ENCODE data around the gene RAB26. TPM values are rescaled to one million over a fixed set of nuclear protein-coding genes. Genes with fewer than 3 reads are reported as not detected.

The RAB26 gene
- total and polyA plus RNA-seq, 2 of the 13 experiments (the other 11 are each of a cell fraction or from before 2014, with no cell fraction given): 0.86 to 3.6 TPM

DNA sequence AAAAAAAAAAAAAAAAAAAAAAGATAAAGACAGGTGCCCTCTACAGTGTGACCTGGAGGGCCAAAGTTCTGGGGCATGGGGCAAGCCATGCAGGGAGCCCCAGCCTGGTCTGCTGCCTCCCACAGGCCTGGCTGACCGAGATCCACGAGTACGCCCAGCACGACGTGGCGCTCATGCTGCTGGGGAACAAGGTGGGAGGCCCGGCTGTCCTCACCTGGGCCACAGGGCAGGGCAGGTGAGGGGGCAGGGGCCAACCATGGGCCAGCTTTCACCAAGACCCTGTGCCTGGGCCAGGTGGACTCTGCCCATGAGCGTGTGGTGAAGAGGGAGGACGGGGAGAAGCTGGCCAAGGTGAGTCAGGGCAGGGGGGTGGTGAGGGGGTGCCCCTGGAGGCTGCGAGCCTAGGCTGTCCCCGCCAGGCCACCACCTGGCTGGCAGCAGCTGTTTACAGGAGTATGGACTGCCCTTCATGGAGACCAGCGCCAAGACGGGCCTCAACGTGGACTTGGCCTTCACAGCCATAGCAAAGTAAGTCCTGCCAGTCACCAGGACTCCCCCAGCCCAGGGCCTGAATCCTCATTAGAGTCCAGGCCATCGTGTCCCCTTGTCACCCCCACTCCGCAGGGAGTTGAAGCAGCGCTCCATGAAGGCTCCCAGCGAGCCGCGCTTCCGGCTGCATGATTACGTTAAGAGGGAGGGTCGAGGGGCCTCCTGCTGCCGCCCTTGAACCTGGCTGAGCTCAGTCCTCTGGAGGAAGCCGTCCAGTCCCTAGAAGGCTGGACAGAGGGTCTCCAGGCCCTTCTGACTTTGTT is 4.5 kb downstream of the RAB26 start (continued):
- TF ChIP-seq, protein P1, sequence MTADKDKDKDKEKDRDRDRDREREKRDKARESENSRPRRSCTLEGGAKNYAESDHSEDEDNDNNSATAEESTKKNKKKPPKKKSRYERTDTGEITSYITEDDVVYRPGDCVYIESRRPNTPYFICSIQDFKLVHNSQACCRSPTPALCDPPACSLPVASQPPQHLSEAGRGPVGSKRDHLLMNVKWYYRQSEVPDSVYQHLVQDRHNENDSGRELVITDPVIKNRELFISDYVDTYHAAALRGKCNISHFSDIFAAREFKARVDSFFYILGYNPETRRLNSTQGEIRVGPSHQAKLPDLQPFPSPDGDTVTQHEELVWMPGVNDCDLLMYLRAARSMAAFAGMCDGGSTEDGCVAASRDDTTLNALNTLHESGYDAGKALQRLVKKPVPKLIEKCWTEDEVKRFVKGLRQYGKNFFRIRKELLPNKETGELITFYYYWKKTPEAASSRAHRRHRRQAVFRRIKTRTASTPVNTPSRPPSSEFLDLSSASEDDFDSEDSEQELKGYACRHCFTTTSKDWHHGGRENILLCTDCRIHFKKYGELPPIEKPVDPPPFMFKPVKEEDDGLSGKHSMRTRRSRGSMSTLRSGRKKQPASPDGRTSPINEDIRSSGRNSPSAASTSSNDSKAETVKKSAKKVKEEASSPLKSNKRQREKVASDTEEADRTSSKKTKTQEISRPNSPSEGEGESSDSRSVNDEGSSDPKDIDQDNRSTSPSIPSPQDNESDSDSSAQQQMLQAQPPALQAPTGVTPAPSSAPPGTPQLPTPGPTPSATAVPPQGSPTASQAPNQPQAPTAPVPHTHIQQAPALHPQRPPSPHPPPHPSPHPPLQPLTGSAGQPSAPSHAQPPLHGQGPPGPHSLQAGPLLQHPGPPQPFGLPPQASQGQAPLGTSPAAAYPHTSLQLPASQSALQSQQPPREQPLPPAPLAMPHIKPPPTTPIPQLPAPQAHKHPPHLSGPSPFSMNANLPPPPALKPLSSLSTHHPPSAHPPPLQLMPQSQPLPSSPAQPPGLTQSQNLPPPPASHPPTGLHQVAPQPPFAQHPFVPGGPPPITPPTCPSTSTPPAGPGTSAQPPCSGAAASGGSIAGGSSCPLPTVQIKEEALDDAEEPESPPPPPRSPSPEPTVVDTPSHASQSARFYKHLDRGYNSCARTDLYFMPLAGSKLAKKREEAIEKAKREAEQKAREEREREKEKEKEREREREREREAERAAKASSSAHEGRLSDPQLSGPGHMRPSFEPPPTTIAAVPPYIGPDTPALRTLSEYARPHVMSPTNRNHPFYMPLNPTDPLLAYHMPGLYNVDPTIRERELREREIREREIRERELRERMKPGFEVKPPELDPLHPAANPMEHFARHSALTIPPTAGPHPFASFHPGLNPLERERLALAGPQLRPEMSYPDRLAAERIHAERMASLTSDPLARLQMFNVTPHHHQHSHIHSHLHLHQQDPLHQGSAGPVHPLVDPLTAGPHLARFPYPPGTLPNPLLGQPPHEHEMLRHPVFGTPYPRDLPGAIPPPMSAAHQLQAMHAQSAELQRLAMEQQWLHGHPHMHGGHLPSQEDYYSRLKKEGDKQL (CRISPR knock-in tag; IDR thresholded peaks at IDR 0.05; ENCODE audit: low read depth): no peak
- TF ChIP-seq NR2C2 (CRISPR knock-in tag; IDR thresholded peaks at IDR 0.05; ENCODE audit: borderline replicate concordance) (peak; percentile 52), IRX3 (CRISPR knock-in tag; IDR thresholded peaks at IDR 0.05; ENCODE audit: borderline replicate concordance, low read depth) (no peak), THAP11 (CRISPR knock-in tag; IDR thresholded peaks at IDR 0.05) (no peak), ZNF3 (CRISPR knock-in tag; IDR thresholded peaks at IDR 0.05) (no peak), MEF2D (CRISPR knock-in tag; IDR thresholded peaks at IDR 0.05) (no peak; the same call in 1 of the 2 replicates), JDP2 (CRISPR knock-in tag; IDR thresholded peaks at IDR 0.05; ENCODE audit: borderline replicate concordance) (no peak), ZNF34 (CRISPR knock-in tag; IDR thresholded peaks at IDR 0.05; ENCODE audit: borderline replicate concordance) (no peak), NAIF1 (CRISPR knock-in tag; IDR thresholded peaks at IDR 0.05; ENCODE audit: borderline replicate concordance) (no peak), NCOA1 (CRISPR knock-in tag; IDR thresholded peaks at IDR 0.05) (no peak), KLF15 (CRISPR knock-in tag; IDR thresholded peaks at IDR 0.05; ENCODE audit: borderline replicate concordance) (no peak), ZNF589 (CRISPR knock-in tag; conservative IDR thresholded peaks at IDR 0.05) (peak; percentile 57; the same call in 1 of the 2 replicates), POGZ (CRISPR knock-in tag; IDR thresholded peaks at IDR 0.05) (no peak; the same call in 1 of the 2 replicates), ZNF251 (CRISPR knock-in tag; IDR thresholded peaks at IDR 0.05) (no peak)
- TF ChIP-seq, protein P2, sequence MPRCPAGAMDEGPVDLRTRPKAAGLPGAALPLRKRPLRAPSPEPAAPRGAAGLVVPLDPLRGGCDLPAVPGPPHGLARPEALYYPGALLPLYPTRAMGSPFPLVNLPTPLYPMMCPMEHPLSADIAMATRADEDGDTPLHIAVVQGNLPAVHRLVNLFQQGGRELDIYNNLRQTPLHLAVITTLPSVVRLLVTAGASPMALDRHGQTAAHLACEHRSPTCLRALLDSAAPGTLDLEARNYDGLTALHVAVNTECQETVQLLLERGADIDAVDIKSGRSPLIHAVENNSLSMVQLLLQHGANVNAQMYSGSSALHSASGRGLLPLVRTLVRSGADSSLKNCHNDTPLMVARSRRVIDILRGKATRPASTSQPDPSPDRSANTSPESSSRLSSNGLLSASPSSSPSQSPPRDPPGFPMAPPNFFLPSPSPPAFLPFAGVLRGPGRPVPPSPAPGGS (CRISPR knock-in tag; IDR thresholded peaks at IDR 0.05): no peak
- TF ChIP-seq, protein P3, sequence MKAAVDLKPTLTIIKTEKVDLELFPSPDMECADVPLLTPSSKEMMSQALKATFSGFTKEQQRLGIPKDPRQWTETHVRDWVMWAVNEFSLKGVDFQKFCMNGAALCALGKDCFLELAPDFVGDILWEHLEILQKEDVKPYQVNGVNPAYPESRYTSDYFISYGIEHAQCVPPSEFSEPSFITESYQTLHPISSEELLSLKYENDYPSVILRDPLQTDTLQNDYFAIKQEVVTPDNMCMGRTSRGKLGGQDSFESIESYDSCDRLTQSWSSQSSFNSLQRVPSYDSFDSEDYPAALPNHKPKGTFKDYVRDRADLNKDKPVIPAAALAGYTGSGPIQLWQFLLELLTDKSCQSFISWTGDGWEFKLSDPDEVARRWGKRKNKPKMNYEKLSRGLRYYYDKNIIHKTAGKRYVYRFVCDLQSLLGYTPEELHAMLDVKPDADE (CRISPR knock-in tag; IDR thresholded peaks at IDR 0.05): no peak
- TF ChIP-seq, protein P4, sequence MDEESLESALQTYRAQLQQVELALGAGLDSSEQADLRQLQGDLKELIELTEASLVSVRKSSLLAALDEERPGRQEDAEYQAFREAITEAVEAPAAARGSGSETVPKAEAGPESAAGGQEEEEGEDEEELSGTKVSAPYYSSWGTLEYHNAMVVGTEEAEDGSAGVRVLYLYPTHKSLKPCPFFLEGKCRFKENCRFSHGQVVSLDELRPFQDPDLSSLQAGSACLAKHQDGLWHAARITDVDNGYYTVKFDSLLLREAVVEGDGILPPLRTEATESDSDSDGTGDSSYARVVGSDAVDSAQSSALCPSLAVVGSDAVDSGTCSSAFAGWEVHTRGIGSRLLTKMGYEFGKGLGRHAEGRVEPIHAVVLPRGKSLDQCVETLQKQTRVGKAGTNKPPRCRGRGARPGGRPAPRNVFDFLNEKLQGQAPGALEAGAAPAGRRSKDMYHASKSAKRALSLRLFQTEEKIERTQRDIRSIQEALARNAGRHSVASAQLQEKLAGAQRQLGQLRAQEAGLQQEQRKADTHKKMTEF (CRISPR knock-in tag; IDR thresholded peaks at IDR 0.05): no peak
- TF ChIP-seq, protein P5, sequence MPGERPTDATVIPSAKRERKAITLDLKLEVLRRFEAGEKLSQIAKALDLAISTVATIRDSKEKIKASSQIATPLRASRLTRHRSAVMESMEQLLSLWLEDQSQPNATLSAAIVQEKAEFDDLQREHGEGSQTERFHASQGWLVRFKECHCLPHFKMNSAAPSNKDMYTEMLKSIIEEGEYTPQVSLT (CRISPR knock-in tag; IDR thresholded peaks at IDR 0.05; ENCODE audit: borderline replicate concordance, low read depth): no peak
